Activated CD8-positive, alpha-beta T cell treated with anti-CD3 and anti-CD28 coated beads for 36 hours (primary cell): ENCODE results near the gene SRPRB. TPM values are rescaled to one million over a fixed set of nuclear protein-coding genes. Genes with fewer than 3 reads are reported as not detected.

Experiments
- ATAC-seq: fragments of 200-7000 bp; cut with Tn5 transposase; one replicate; pipeline ENCODE4 v1.10.0; 2021; ENCODE audit warnings: mild to moderate bottlenecking, moderate library complexity
- CTCF ChIA-PET: fragments of 350-600 bp; sonication (Branson Sonifier 250); formaldehyde crosslinking; loops from one replicate; lab custom pipeline; 2021; ENCODE audit warnings: antibody characterized with exemption; lab: Charles Lee
- POLR2A ChIA-PET: fragments of 350-600 bp; sonication (Branson Sonifier 250); formaldehyde crosslinking; loops from one replicate; lab custom pipeline; 2021; ENCODE audit warnings: antibody characterized with exemption; lab: Charles Lee
- DNase-seq: peaks from one replicate; pipeline ENCODE4 v3.0.0-alpha.2; 2020
- H3K27ac Mint-ChIP-seq: one replicate; pipeline ENCODE4 v1.8.0; 2021; ENCODE audit warnings: mild to moderate bottlenecking, mixed read lengths
- H3K27me3 Mint-ChIP-seq: one replicate; pipeline ENCODE4 v1.8.0; 2021; ENCODE audit warnings: mixed read lengths
- H3K36me3 Mint-ChIP-seq: one replicate; pipeline ENCODE4 v1.8.0; 2021; ENCODE audit warnings: low read depth, mixed read lengths
- H3K4me1 Mint-ChIP-seq: one replicate; pipeline ENCODE4 v1.8.0; 2021; ENCODE audit warnings: low read depth, mixed read lengths
- H3K4me3 Mint-ChIP-seq: one replicate; pipeline ENCODE4 v1.8.0; 2021; ENCODE audit warnings: mild to moderate bottlenecking, moderate library complexity, mixed read lengths
- H3K9me3 Mint-ChIP-seq: one replicate; pipeline ENCODE4 v1.8.0; 2021; ENCODE audit warnings: mixed read lengths
- intact Hi-C: fragments of 100-400 bp; cut with micrococcal nuclease; formaldehyde crosslinking; loops from one replicate; pipeline ENCODE4 v1.10.0; 2022
- total RNA-seq, 2 experiments: library from RNA; stranded (reverse); gene quantifications; one replicate each; pipeline ENCODE4 v1.2.3, GENCODE V29; 2021
- TF ChIP-seq, protein P1 (sequence below): fragments of 200-600 bp; IDR thresholded peaks from one replicate; pipeline ENCODE4 v1.8.0; 2022; ENCODE audit warnings: antibody characterized with exemption, mild to moderate bottlenecking

The SRPRB gene
- total RNA-seq, 2 experiments from 2014 or later, result 63.8 to 65.8 TPM

DNA sequence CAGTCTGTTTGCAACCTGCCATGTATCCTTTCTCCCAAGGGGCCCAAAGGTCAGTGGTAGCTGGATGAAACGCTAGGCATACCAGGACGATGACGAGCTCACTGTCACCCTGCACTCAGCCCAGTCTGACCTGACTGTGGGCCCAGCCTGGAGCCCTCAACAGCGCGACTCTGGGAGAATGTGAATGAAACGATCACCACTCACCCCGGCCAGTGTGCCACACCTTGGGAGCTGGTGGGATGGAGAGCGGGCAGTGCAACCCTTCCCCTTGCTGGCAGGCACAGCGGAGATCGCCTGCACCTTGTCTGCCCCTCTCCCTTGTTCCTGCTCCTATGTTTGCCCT is 27.2 kb downstream of the SRPRB start:
- Mint-ChIP-seq H3K9me3 (no peaks in the 10 kb centered on the region), H3K4me3 (no peak overlapping the region), H3K4me1 (no peaks in the 10 kb centered on the region), H3K27ac (no peak overlapping the region), H3K27me3 (no peaks in the 10 kb centered on the region), H3K36me3 (no peaks in the 10 kb centered on the region)
- ChIA-PET POLR2A (no interaction called here), CTCF (no interaction called here)
- DNase-seq, result no peak
- TF ChIP-seq, protein P1, sequence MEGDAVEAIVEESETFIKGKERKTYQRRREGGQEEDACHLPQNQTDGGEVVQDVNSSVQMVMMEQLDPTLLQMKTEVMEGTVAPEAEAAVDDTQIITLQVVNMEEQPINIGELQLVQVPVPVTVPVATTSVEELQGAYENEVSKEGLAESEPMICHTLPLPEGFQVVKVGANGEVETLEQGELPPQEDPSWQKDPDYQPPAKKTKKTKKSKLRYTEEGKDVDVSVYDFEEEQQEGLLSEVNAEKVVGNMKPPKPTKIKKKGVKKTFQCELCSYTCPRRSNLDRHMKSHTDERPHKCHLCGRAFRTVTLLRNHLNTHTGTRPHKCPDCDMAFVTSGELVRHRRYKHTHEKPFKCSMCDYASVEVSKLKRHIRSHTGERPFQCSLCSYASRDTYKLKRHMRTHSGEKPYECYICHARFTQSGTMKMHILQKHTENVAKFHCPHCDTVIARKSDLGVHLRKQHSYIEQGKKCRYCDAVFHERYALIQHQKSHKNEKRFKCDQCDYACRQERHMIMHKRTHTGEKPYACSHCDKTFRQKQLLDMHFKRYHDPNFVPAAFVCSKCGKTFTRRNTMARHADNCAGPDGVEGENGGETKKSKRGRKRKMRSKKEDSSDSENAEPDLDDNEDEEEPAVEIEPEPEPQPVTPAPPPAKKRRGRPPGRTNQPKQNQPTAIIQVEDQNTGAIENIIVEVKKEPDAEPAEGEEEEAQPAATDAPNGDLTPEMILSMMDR, result no peak
- intact Hi-C loops, result no loop called here
- no peak for ATAC-seq

DNA sequence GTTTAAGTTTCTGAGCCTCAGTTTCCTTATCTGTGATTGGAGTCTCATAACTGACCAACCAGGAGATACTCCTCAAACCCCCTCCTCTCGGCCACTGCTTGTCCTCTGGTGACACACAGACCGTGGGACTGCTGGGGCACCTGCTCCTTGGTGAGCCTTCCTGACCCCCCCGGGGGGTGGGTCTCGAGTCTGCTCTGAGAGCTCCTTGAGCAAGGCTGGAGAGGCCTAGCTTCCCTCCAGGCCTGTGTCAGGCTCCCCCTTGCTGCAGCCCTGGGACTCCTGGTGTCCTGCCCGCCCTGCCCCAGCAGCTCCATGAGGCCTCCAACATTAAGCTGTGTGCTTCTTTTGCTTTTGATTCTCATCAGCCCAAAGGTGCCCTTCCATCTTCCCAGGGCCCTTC is 27.7 kb downstream of the SRPRB start:
- no peaks in the 10 kb centered on the region for H3K27me3 Mint-ChIP-seq
- H3K27ac Mint-ChIP-seq, result no peak overlapping the region
- H3K9me3 Mint-ChIP-seq, result no peaks in the 10 kb centered on the region
- H3K36me3 Mint-ChIP-seq, result no peaks in the 10 kb centered on the region
- no peak overlapping the region for H3K4me3 Mint-ChIP-seq
- no peaks in the 10 kb centered on the region for H3K4me1 Mint-ChIP-seq
- ChIA-PET POLR2A (no interaction called here), CTCF (no interaction called here)
- DNase-seq (no peak), ATAC-seq (no peak)
- TF ChIP-seq, protein P1, result no peak
- intact Hi-C loops, result no loop called here

DNA sequence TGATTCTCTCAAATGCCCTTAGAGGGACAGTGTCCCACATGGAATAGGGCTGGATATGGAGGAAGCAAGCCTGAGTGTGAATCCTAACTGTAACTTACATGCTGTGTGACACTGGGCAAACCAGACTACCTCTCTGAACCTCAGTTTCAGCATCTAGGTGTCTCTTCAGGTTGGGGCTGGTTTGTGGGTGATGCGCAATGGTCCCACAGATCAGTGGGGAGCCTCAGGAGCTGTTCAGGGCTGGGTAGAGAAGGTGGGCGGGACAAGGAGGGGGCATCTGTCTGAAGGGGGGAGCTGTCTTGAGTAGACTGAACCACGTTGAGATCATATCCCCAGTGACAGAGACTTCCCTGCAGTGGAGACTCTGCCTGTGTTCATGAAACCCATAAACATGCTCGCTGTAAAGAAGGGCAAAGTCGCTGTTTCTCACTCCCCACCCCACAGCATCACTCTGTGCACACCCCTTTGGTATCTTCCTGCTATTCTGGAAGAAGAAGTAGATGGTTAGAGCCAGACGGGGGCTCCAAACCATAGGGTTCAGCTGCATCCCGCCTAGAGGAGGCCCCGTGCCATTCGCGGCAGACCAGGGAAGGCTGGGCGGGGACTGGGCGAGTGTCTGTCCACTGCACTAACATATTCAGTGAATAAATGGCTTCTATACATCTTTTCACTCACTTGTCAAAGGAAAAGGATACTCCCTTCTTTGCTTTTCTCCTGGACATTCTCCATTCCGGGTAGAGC is 28.4 kb downstream of the SRPRB start:
- intact Hi-C loops, result no loop called here
- H3K27me3 Mint-ChIP-seq, result no peaks in the 10 kb centered on the region
- CTCF ChIA-PET, result interaction anchor here (1.0 kb wide), 1 partner anchor 16 kb away, joined by 3 read pairs; no protein-coding TSS in a partner anchor

DNA sequence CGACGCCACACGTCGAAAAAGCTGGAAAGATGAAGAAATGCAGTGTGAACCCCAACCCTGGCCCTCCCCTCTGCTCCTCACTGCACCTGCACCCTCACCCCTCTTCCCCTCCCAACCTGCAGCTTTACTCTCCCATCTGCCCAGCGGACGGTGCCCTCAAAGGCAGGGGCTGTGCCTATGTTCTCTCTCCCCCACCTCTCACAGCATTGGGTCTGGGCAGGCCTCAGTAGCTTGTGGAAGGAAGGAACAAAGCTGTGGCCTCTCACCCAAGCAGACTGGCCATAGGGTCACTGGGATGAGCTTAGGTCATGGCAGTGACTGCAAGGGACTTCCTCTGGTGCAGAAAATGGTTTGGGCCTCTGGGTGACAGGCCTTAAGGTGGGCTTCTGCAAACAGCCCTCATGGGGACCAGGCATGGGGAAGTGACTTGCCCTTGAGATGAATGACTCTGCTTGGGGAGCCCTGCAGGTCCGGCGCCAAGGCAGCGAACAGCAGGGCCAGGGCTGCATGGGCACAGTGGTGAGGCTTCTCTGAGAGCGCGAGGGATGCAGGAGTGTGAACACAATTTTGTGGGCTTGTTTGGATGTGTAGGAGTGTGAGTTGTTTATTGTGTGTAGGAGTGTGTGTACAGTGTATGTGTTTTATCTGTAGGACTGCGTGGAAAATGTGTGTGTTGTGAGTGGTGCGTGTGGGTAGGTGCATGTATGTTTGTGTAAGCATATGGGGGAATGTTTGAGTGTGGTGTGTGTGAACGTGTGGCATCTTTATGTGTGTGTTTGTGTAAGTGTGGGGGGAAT is 29.2 kb downstream of the SRPRB start:
- intact Hi-C loops, result no loop called here
- TF ChIP-seq, protein P1, result no peak
- Mint-ChIP-seq H3K36me3 (no peaks in the 10 kb centered on the region), H3K9me3 (no peaks in the 10 kb centered on the region), H3K4me3 (no peak overlapping the region), H3K27ac (no peak overlapping the region), H3K4me1 (no peaks in the 10 kb centered on the region), H3K27me3 (no peaks in the 10 kb centered on the region)
- CTCF ChIA-PET, result interaction anchor here (1.0 kb wide), 1 partner anchor 17 kb away, joined by 3 read pairs; no protein-coding TSS in a partner anchor
- ATAC-seq (no peak), DNase-seq (no peak)
- POLR2A ChIA-PET, result no interaction called here

More for the DNA sequence above, 28.4 kb downstream of the SRPRB start:
- no peaks in the 10 kb centered on the region for H3K36me3 Mint-ChIP-seq
- POLR2A ChIA-PET, result no interaction called here
- no peak overlapping the region for H3K27ac Mint-ChIP-seq
- DNase-seq (no peak), ATAC-seq (no peak)
- H3K4me3 Mint-ChIP-seq, result no peak overlapping the region
- H3K9me3 Mint-ChIP-seq, result no peaks in the 10 kb centered on the region
- no peaks in the 10 kb centered on the region for H3K4me1 Mint-ChIP-seq
- TF ChIP-seq, protein P1, result no peak

DNA sequence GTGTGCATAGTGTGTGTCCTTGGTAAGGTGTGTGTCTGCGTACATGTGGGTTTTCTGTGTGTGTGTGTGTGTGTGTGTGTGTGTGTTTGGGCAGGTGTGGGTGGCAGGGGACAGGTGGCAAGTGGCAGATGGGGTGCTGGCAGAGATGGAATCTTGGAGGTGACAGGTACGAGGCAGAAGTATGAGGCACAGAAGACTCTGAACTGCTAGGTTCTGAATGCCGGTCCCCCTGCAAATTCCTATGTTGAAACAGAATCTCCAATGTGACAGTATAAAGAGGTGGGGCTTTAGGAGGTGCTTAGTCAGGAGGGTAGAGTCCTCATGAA is 29.8 kb downstream of the SRPRB start:
- ATAC-seq (no peak), DNase-seq (no peak)
- Mint-ChIP-seq H3K4me1 (no peaks in the 10 kb centered on the region), H3K36me3 (no peaks in the 10 kb centered on the region), H3K27me3 (no peaks in the 10 kb centered on the region), H3K4me3 (no peak overlapping the region), H3K27ac (no peak overlapping the region), H3K9me3 (no peaks in the 10 kb centered on the region)
- intact Hi-C loops, result no loop called here
- TF ChIP-seq, protein P1, result no peak
- CTCF ChIA-PET, result no interaction called here
- POLR2A ChIA-PET, result no interaction called here
